Keratinocyte (primary cell): ENCODE data around the gene TNNT2. TPM values are rescaled to one million over a fixed set of nuclear protein-coding genes. Genes with fewer than 3 reads are reported as not detected.

Experiments
- DNase-seq: peaks from one replicate; pipeline ENCODE4 v3.0.0-alpha.2; 2011; ENCODE audit warnings: low read depth, missing footprints, low spot score
- FAIRE-seq: peaks from 2 replicates; lab custom pipeline; 2011; peaks lifted over from hg19 to GRCh38; lab: Jason Lieb, UNC
- H2AFZ ChIP-seq: 2 replicates; pipeline ENCODE4 v1.6.0; 2012; ENCODE audit warnings: low read length, control low read depth, inconsistent platforms; ENCODE audit not compliant: control insufficient read depth
- H3K27ac ChIP-seq: 2 replicates; pipeline ENCODE4 v1.5.1; 2011; ENCODE audit warnings: low read length; ENCODE audit not compliant: control insufficient read depth, insufficient read depth
- H3K27me3 ChIP-seq: 3 replicates; pipeline ENCODE4 v1.6.0; 2011; ENCODE audit warnings: low read length; ENCODE audit not compliant: control insufficient read depth, insufficient read depth; ENCODE audit errors: extremely low read depth
- H3K36me3 ChIP-seq, 2 experiments: 2 replicates in 1 of 2; 3 replicates in 1 of 2; pipeline ENCODE4 v1.5.1; 2011; ENCODE audit warnings: low read length in 2 of 2, mild to moderate bottlenecking in 1 of 2; ENCODE audit not compliant: control insufficient read depth in 2 of 2, insufficient read depth in 2 of 2; ENCODE audit errors: extremely low read depth in 1 of 2
- H3K4me1 ChIP-seq: 3 replicates; pipeline ENCODE4 v1.5.1; 2011; ENCODE audit warnings: low read length; ENCODE audit not compliant: control insufficient read depth, insufficient read depth; ENCODE audit errors: extremely low read depth
- H3K4me2 ChIP-seq: 3 replicates; pipeline ENCODE4 v1.6.0; 2011; ENCODE audit warnings: low read depth, low read length; ENCODE audit not compliant: control insufficient read depth, insufficient read depth; ENCODE audit errors: extremely low read depth
- H3K4me3 ChIP-seq, 3 experiments: fragments of 200-600 bp in 1 of 3; sonication (generic) in 1 of 3; 2 replicates in 2 of 3; 3 replicates in 1 of 3; pipeline ENCODE4 v1.5.1; 2011 to 2016; ENCODE audit warnings: low read length in 3 of 3, mild to moderate bottlenecking in 3 of 3, control low read depth in 2 of 3, inconsistent platforms in 1 of 3, low read depth in 1 of 3, mixed read lengths in 1 of 3, mixed run types in 1 of 3, moderate library complexity in 1 of 3; ENCODE audit not compliant: control insufficient read depth in 2 of 3, insufficient read depth in 2 of 3; ENCODE audit errors: extremely low read depth in 1 of 3
- H3K79me2 ChIP-seq: 2 replicates; pipeline ENCODE4 v1.6.0; 2012; ENCODE audit warnings: low read length; ENCODE audit not compliant: control insufficient read depth, insufficient read depth
- H3K9ac ChIP-seq: 3 replicates; pipeline ENCODE4 v1.6.0; 2011; ENCODE audit warnings: low read length; ENCODE audit not compliant: control insufficient read depth, insufficient read depth; ENCODE audit errors: extremely low read depth
- H3K9me1 ChIP-seq: 3 replicates; pipeline ENCODE4 v1.6.0; 2011; ENCODE audit warnings: low read length; ENCODE audit not compliant: control insufficient read depth, insufficient read depth; ENCODE audit errors: extremely low read depth
- H3K9me3 ChIP-seq: 2 replicates; pipeline ENCODE4 v1.5.1; 2012; ENCODE audit warnings: low read depth, low read length; ENCODE audit not compliant: control insufficient read depth
- H4K20me1 ChIP-seq: 3 replicates; pipeline ENCODE4 v1.6.0; 2011; ENCODE audit warnings: low read length; ENCODE audit not compliant: control insufficient read depth, insufficient read depth; ENCODE audit errors: extremely low read depth
- CTCF ChIP-seq, 3 experiments: IDR thresholded peaks in 1 of 3; conservative IDR thresholded peaks in 1 of 3; optimal IDR thresholded peaks in 1 of 3; 2 replicates in 2 of 3; 3 replicates in 1 of 3; pipeline versions ENCODE3 to v1.5.1; 2011; ENCODE audit warnings: low read length in 3 of 3, mild to moderate bottlenecking in 3 of 3, moderate library complexity in 2 of 3, control low read depth in 1 of 3, inconsistent platforms in 1 of 3; ENCODE audit not compliant: insufficient read depth in 2 of 3; ENCODE audit errors: extremely low read depth in 1 of 3
- EZH2 ChIP-seq: IDR thresholded peaks from one replicate; pipeline ENCODE4 v1.6.1; 2012; ENCODE audit warnings: inconsistent platforms, mild to moderate bottlenecking, low read length, moderate library complexity
- dilution Hi-C: fragments of 300-500 bp; cut with MboI; formaldehyde crosslinking; loops from one replicate; pipeline ENCODE4 v1.7.0; 2020; ENCODE audit warnings: low sequenced_read_pairs; ENCODE audit not compliant: extremely low pct_ligation_motif_present
- polyA plus RNA-seq, 5 experiments: library from polyadenylated mRNA; depleted of rRNA in 3 of 5; stranded (reverse) in 3 of 5; stranded (forward) in 1 of 5; unstranded in 1 of 5; fragments of >200 nt; gene quantifications; 1 replicate in 1 of 5; 2 replicates in 3 of 5; 3 replicates in 1 of 5; pipeline versions ENCODE4 v1.2.1 to v1.2.3, GENCODE V29; 2011 to 2012; ENCODE audit warnings: missing spikeins in 2 of 5, low read depth in 1 of 5, low replicate concordance in 1 of 5

The TNNT2 gene
- polyA plus RNA-seq, 1 donor (not counting 4 experiments of a cell fraction or from before 2014, with no cell fraction given), result 1.4 TPM

- no peaks in the 10 kb centered on the region for H3K79me2 ChIP-seq
- TF ChIP-seq CTCF (optimal IDR thresholded peaks at IDR 0.05 in 1 of 3, IDR thresholded peaks at IDR 0.05 in 1 of 3, conservative IDR thresholded peaks at IDR 0.05 in 1 of 3; ENCODE audit: extremely low read depth in 1 of 3, insufficient read depth in 2 of 3, low read length in 3 of 3) (no peak), EZH2 (no peak)
- H3K9ac ChIP-seq, result no peak overlapping the region
- H3K36me3 ChIP-seq, result peaks cover 0 to 2% of the 10 kb centered on the region in 2 experiments
- FAIRE-seq (peak; percentile 13), DNase-seq (no peak)
- no peaks in the 10 kb centered on the region for H3K9me3 ChIP-seq
- no peak overlapping the region for H2AFZ ChIP-seq
- dilution Hi-C loops, result no loop called here
- peaks cover 2% of the 10 kb centered on the region for H4K20me1 ChIP-seq
- H3K4me2 ChIP-seq, result no peak overlapping the region
- H3K4me3 ChIP-seq, result no peak overlapping the region
- H3K27ac ChIP-seq, result no peak overlapping the region
- peaks cover 48% of the 10 kb centered on the region for H3K27me3 ChIP-seq
- H3K4me1 ChIP-seq, result no peaks in the 10 kb centered on the region
- H3K9me1 ChIP-seq, result no peaks in the 10 kb centered on the region
Measured at GRCh38 chr1:201376107-201376463, 1.4 kb downstream of the TNNT2 start.

GRCh38 chr1:201375169-201375568, 2.3 kb downstream of the TNNT2 start:
- no peak overlapping the region for H3K4me2 ChIP-seq
- H3K79me2 ChIP-seq, result no peaks in the 10 kb centered on the region
- peaks cover 2% of the 10 kb centered on the region for H4K20me1 ChIP-seq
- H2AFZ ChIP-seq, result no peak overlapping the region
- FAIRE-seq, result no peak
- H3K9me3 ChIP-seq, result no peaks in the 10 kb centered on the region
- H3K36me3 ChIP-seq, result no peaks in the 10 kb centered on the region
- dilution Hi-C loops, result no loop called here
- peak; percentile 28 to 36 (median 33) for TF ChIP-seq CTCF (optimal IDR thresholded peaks at IDR 0.05 in 1 of 3, IDR thresholded peaks at IDR 0.05 in 1 of 3, conservative IDR thresholded peaks at IDR 0.05 in 1 of 3; ENCODE audit: extremely low read depth in 1 of 3, insufficient read depth in 2 of 3, low read length in 3 of 3)
- TF ChIP-seq EZH2, result no peak
- H3K27ac ChIP-seq, result no peak overlapping the region
- no peaks in the 10 kb centered on the region for H3K4me1 ChIP-seq
- no peak overlapping the region for H3K4me3 ChIP-seq
- H3K27me3 ChIP-seq, result peaks cover 50% of the 10 kb centered on the region
- no peak overlapping the region for H3K9ac ChIP-seq
- H3K9me1 ChIP-seq, result no peaks in the 10 kb centered on the region
- DNase-seq, result no peak
